Mesenchymal stem cell (in vitro differentiated cells and primary cell): ENCODE measurements around the gene SPATA24.
"Not testable (repeated sequence)": the region's sequence is repeated elsewhere in the genome, so short reads cannot be mapped to it uniquely, and the experiment has no call there.

Source experiments
- DNase-seq: peaks from one replicate; pipeline ENCODE4 v3.0.0-alpha.2; 2013
- H2AFZ ChIP-seq: one replicate; pipeline ENCODE4 v1.6.1; 2013; ENCODE audit warnings: low read depth, mild to moderate bottlenecking, control low read depth, inconsistent platforms, low read length, moderate library complexity
- H2AK5ac ChIP-seq: 2 replicates; pipeline ENCODE4 v1.6.1; 2013; ENCODE audit warnings: low read length, moderate library complexity, mild to moderate bottlenecking, inconsistent platforms; ENCODE audit not compliant: severe bottlenecking
- H2BK120ac ChIP-seq: one replicate; pipeline ENCODE4 v1.6.1; 2013; ENCODE audit warnings: low read depth, mild to moderate bottlenecking, inconsistent platforms, low read length, moderate library complexity
- H2BK12ac ChIP-seq, 2 experiments: one replicate each; pipeline ENCODE4 v1.6.1; 2013; ENCODE audit warnings: inconsistent platforms in 2 of 2, low read length in 2 of 2, mild to moderate bottlenecking in 2 of 2, moderate library complexity in 2 of 2, control low read depth in 1 of 2
- H2BK15ac ChIP-seq: one replicate; pipeline ENCODE4 v1.6.1; 2013; ENCODE audit warnings: mild to moderate bottlenecking, low read depth, inconsistent platforms; ENCODE audit not compliant: poor library complexity, severe bottlenecking
- H2BK5ac ChIP-seq: 2 replicates; pipeline ENCODE4 v1.6.1; 2013; ENCODE audit warnings: low read depth, mild to moderate bottlenecking, low read length, control low read depth, inconsistent platforms; ENCODE audit not compliant: poor library complexity, severe bottlenecking
- H3K14ac ChIP-seq, 2 experiments: one replicate each; pipeline ENCODE4 v1.6.1; 2013; ENCODE audit warnings: inconsistent platforms in 2 of 2, low read length in 2 of 2, control low read depth in 1 of 2, mild to moderate bottlenecking in 1 of 2, moderate library complexity in 1 of 2
- H3K18ac ChIP-seq, 2 experiments: one replicate each; pipeline ENCODE4 v1.6.1; 2013; ENCODE audit warnings: inconsistent platforms in 2 of 2, low read length in 2 of 2, control low read depth in 1 of 2, low read depth in 1 of 2, mild to moderate bottlenecking in 1 of 2
- H3K23ac ChIP-seq, 2 experiments: one replicate each; pipeline ENCODE4 v1.6.1; 2013; ENCODE audit warnings: inconsistent platforms in 2 of 2, low read length in 2 of 2, mild to moderate bottlenecking in 2 of 2, moderate library complexity in 2 of 2, control low read depth in 1 of 2
- H3K27ac ChIP-seq: 2 replicates; pipeline ENCODE4 v1.5.1; 2013; ENCODE audit warnings: mild to moderate bottlenecking, moderate library complexity, low read length, control low read depth, inconsistent platforms; ENCODE audit not compliant: poor library complexity, severe bottlenecking
- H3K27me3 ChIP-seq, 2 experiments: 2 replicates each; pipeline versions ENCODE4 v1.6.1 to v1.7.0; 2013; ENCODE audit warnings: low read length in 2 of 2, mild to moderate bottlenecking in 2 of 2, moderate library complexity in 2 of 2, control low read depth in 1 of 2, inconsistent platforms in 1 of 2; ENCODE audit not compliant: control insufficient read depth in 1 of 2, insufficient read depth in 1 of 2
- H3K36me3 ChIP-seq, 2 experiments: 2 replicates each; pipeline versions ENCODE4 v1.6.1 to v1.7.0; 2013; ENCODE audit warnings: low read length in 2 of 2, control low read depth in 1 of 2, inconsistent platforms in 1 of 2, low read depth in 1 of 2, mild to moderate bottlenecking in 1 of 2; ENCODE audit not compliant: insufficient read depth in 2 of 2, control insufficient read depth in 1 of 2
- H3K4ac ChIP-seq, 2 experiments: one replicate each; pipeline ENCODE4 v1.6.1; 2013; ENCODE audit warnings: inconsistent platforms in 2 of 2, low read length in 2 of 2, mild to moderate bottlenecking in 2 of 2, moderate library complexity in 2 of 2, control low read depth in 1 of 2, low read depth in 1 of 2
- H3K4me1 ChIP-seq: 2 replicates; pipeline ENCODE4 v1.6.1; 2013; ENCODE audit warnings: low read depth, low read length, control low read depth; ENCODE audit not compliant: control insufficient read depth, insufficient read depth
- H3K4me2 ChIP-seq: 2 replicates; pipeline ENCODE4 v1.6.1; 2013; ENCODE audit warnings: low read length, mild to moderate bottlenecking, inconsistent platforms; ENCODE audit not compliant: poor library complexity, severe bottlenecking
- H3K4me3 ChIP-seq, 2 experiments: 2 replicates each; pipeline versions ENCODE4 v1.5.1 to v1.7.0; 2013; ENCODE audit warnings: low read length in 2 of 2, mild to moderate bottlenecking in 2 of 2, control low read depth in 1 of 2, low read depth in 1 of 2; ENCODE audit not compliant: insufficient read depth in 1 of 2
- H3K79me1 ChIP-seq: replicated peaks from 2 replicates; pipeline ENCODE4 v1.6.1; 2013; ENCODE audit warnings: mild to moderate bottlenecking, control low read depth, low read length, inconsistent platforms; ENCODE audit not compliant: poor library complexity, severe bottlenecking
- H3K9ac ChIP-seq: 2 replicates; pipeline ENCODE4 v1.7.0; 2013; ENCODE audit warnings: mild to moderate bottlenecking, low read length, moderate library complexity
- H3K9me3 ChIP-seq: 2 replicates; pipeline ENCODE4 v1.7.0; 2013; ENCODE audit warnings: mild to moderate bottlenecking, low read length; ENCODE audit not compliant: control insufficient read depth
- H4K8ac ChIP-seq: one replicate; pipeline ENCODE4 v1.6.1; 2013; ENCODE audit warnings: inconsistent platforms, mild to moderate bottlenecking, low read length, moderate library complexity
- H4K91ac ChIP-seq: one replicate; pipeline ENCODE4 v1.6.1; 2013; ENCODE audit warnings: mild to moderate bottlenecking, low read length, inconsistent platforms
- WGBS: methylation state at CpG from one replicate; pipeline ENCODE4 v1.1.7; 2013; ENCODE audit warnings: mixed read lengths; 5-methylcytosine and 5-hydroxymethylcytosine counted together

SPATA24 gene

DNA sequence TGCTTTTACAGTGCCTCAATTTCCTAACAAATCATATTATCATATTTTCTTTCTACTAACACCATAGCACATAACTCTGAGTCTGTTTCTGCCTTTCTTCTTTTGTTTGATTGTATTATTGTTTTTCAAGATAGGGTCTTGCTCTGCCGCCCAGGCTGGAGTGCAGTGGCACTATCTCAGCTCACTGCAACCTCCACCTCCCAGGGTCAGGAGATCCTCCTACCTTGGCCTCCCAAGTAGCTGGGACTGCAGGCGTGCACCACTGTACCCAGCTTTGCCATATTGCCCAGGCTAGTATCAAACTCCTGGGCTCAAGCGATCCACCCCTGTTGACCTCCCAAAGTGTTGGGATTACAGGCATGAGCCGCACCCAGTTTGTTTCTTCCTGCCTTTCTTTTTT, 43.5 kb downstream of the SPATA24 start:
- 100% methylated on average over 4 of the region's 4 CpGs for whole genome bisulfite sequencing
- Histone ChIP-seq H4K8ac (no peak overlapping the region), H3K18ac (no peak overlapping the region), H3K9ac (no peak overlapping the region), H3K4me2 (no peak overlapping the region), H3K27me3 (no peaks in the 10 kb centered on the region), H2BK15ac (no peak overlapping the region), H3K27ac (no peak overlapping the region), H2BK12ac (no peak overlapping the region), H3K36me3 (peaks cover 19 to 24% of the 10 kb centered on the region in 2 experiments), H3K4ac (no peak overlapping the region), H4K91ac (no peak overlapping the region), H3K4me1 (peaks cover 6% of the 10 kb centered on the region), H3K4me3 (no peak overlapping the region), H3K14ac (no peak overlapping the region), H2BK120ac (no peak overlapping the region), H3K79me1 (peaks cover 5% of the 10 kb centered on the region), H3K9me3 (no peaks in the 10 kb centered on the region), H2AFZ (no peak overlapping the region), H2AK5ac (no peak overlapping the region), H2BK5ac (no peak overlapping the region), H3K23ac (no peak overlapping the region)
- DNase-seq = no peak

DNA sequence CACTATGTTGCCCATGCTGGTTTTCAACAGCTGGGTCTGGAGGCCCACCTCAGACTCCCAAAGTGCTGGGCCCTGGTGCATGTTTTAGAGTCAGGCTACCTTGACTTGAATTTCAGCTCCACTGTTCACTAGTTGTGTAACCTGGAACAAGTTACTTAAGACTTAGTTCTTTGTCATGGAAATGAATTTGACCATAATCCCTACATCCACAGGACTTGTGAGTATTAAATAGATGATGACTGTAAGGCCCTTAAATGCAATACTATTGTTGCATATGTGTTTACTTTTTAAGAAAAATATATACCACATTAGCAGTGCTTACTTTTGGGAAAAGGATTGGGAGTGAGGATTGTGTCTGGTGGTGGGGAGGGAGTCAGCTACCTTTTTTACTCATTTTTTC, 45.8 kb downstream of the SPATA24 start:
- H3K36me3 ChIP-seq = peaks cover 11 to 18% of the 10 kb centered on the region in 2 experiments
- no peak overlapping the region for H2AK5ac ChIP-seq
- H3K14ac ChIP-seq = no peak overlapping the region
- H3K4me2 ChIP-seq = no peak overlapping the region
- no peaks in the 10 kb centered on the region for H3K27me3 ChIP-seq
- no peak overlapping the region for H2AFZ ChIP-seq
- no peak overlapping the region for H3K23ac ChIP-seq
- no peak overlapping the region for H2BK5ac ChIP-seq
- H3K4me1 ChIP-seq = peaks cover 6% of the 10 kb centered on the region
- no peak overlapping the region for H2BK15ac ChIP-seq
- H3K4ac ChIP-seq = no peak overlapping the region
- H3K4me3 ChIP-seq = no peak overlapping the region
- peaks cover 2% of the 10 kb centered on the region for H3K79me1 ChIP-seq
- no peak overlapping the region for H2BK12ac ChIP-seq
- no peak overlapping the region for H2BK120ac ChIP-seq
- H3K27ac ChIP-seq = no peak overlapping the region
- H4K8ac ChIP-seq = no peak overlapping the region
- no peak overlapping the region for H4K91ac ChIP-seq
- peaks cover 3% of the 10 kb centered on the region for H3K9me3 ChIP-seq
- no peak for DNase-seq
- H3K9ac ChIP-seq = no peak overlapping the region
- no peak overlapping the region for H3K18ac ChIP-seq

DNA sequence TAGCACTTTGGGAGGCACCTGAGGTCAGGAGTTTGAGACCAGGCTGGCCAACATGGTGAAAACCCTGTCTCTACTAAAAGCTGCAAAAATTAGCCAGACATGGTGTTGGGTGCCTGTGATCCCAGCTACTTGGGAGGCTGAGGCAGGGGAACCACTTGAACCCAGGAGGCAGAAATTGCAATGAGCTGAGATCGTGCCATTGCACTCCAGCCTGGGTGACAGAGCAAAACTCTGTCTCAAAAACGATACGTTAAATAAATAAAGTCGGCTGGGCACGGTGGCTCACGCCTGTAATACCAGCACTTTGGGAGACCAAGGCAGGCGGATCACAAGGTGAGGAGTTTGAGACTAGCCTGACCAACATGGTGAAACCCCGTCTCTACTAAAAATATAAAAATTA, 48.0 kb downstream of the SPATA24 start:
- peaks cover 11 to 18% of the 10 kb centered on the region in 2 experiments for H3K36me3 ChIP-seq
- not testable (repeated sequence) for H3K9ac ChIP-seq, H2AFZ ChIP-seq, H3K4me1 ChIP-seq, H3K23ac ChIP-seq, H3K18ac ChIP-seq, H2BK5ac ChIP-seq, H4K91ac ChIP-seq, H2AK5ac ChIP-seq, H2BK12ac ChIP-seq, H2BK15ac ChIP-seq, H3K27ac ChIP-seq, DNase-seq, H2BK120ac ChIP-seq, H3K4me3 ChIP-seq, H3K4me2 ChIP-seq, H3K27me3 ChIP-seq, H3K4ac ChIP-seq, H3K9me3 ChIP-seq, H3K79me1 ChIP-seq, H4K8ac ChIP-seq, H3K14ac ChIP-seq
- 97% methylated on average over 8 of the region's 8 CpGs for WGBS

DNA sequence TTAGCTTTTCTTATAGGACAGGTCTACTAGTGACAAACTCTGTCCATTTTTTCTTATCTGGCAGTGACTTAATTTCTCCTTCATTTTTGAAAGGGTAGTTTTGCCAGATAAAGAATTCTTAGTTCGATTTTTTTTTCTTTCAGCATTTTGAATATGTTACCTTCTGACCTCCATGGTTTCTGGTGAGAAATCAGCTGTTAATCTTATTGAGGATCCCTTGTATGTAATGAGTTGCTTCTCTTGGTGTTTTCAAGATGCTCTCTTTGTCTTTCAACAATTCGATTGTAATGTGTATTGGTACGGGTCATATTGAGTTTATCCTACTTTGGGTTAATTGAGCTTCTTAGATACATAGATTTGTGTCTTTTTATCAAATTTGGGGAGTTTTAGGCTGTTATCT, 49.7 kb downstream of the SPATA24 start:
- no peak overlapping the region for H2BK120ac ChIP-seq
- no peak overlapping the region for H2BK15ac ChIP-seq
- no peak overlapping the region for H3K4ac ChIP-seq
- no peak overlapping the region for H2AK5ac ChIP-seq
- H3K36me3 ChIP-seq = peaks cover 7 to 18% of the 10 kb centered on the region in 2 experiments
- no peak overlapping the region for H3K9ac ChIP-seq
- WGBS = 93% methylated on average over 3 of the region's 3 CpGs
- H4K8ac ChIP-seq = no peak overlapping the region
- H3K4me1 ChIP-seq = peaks cover 5% of the 10 kb centered on the region
- no peak overlapping the region for H3K4me3 ChIP-seq
- no peak overlapping the region for H2BK12ac ChIP-seq
- no peak overlapping the region for H2AFZ ChIP-seq
- no peak overlapping the region for H3K18ac ChIP-seq
- H3K79me1 ChIP-seq = no peaks in the 10 kb centered on the region
- H3K9me3 ChIP-seq = peaks cover 3% of the 10 kb centered on the region
- no peak overlapping the region for H3K14ac ChIP-seq
- H3K27me3 ChIP-seq = no peaks in the 10 kb centered on the region
- no peak overlapping the region for H2BK5ac ChIP-seq
- no peak overlapping the region for H4K91ac ChIP-seq
- no peak overlapping the region for H3K23ac ChIP-seq
- no peak overlapping the region for H3K4me2 ChIP-seq
- H3K27ac ChIP-seq = no peak overlapping the region
- no peak for DNase-seq
